ENCODE results near the gene ELFN1. TPM values are rescaled to one million over a fixed set of nuclear protein-coding genes. Genes with fewer than 3 reads are reported as not detected.

Gene ELFN1
- total and polyA plus RNA-seq, 9 of the 15 experiments (the other 6 are each of a cell fraction or from before 2014, with no cell fraction given): 0.04 to 0.64 (median 0.18) TPM; not detected in 2

GRCh38 chr7:1664711-1665548, 5.1 kb upstream of the ELFN1 start (continued):
- TF ChIP-seq FOXO4 (CRISPR knock-in tag; IDR thresholded peaks at IDR 0.05) (no peak), LCOR (CRISPR knock-in tag; IDR thresholded peaks at IDR 0.05) (no peak), RBFOX2 (IDR thresholded peaks at IDR 0.05; ENCODE audit: low read depth, low read length) (0 out of 2 replicates have a peak, but pooled peaks have one; percentile 38), ZNF830 (CRISPR knock-in tag; IDR thresholded peaks at IDR 0.05) (no peak), ZNF764 (CRISPR knock-in tag; IDR thresholded peaks at IDR 0.05; ENCODE audit: low read depth) (no peak), SMARCA5 (IDR thresholded peaks at IDR 0.05) (no peak), BCOR (IDR thresholded peaks at IDR 0.05) (peak; percentile 21; the same call in 1 of the 2 replicates), HNRNPK (IDR thresholded peaks at IDR 0.05; ENCODE audit: low read depth, low read length, poor library complexity, severe bottlenecking) (peak; percentile 57), ARID3A (IDR thresholded peaks at IDR 0.05; ENCODE audit: borderline replicate concordance, low read depth, low read length) (no peak), TARDBP (IDR thresholded peaks at IDR 0.05) (no peak), ZFX (CRISPR knock-in tag; IDR thresholded peaks at IDR 0.05) (no peak), NCOA1 (IDR thresholded peaks at IDR 0.05; ENCODE audit: low read depth) (no peak), STAG1 (CRISPR knock-in tag; IDR thresholded peaks at IDR 0.05; ENCODE audit: borderline replicate concordance) (peak; percentile 57; the same call in 1 of the 2 replicates), ESRRA (IDR thresholded peaks at IDR 0.05; ENCODE audit: borderline replicate concordance, low read depth) (no peak), ARHGAP35 (IDR thresholded peaks at IDR 0.05; ENCODE audit: partially characterized antibody) (no peak)
- TF ChIP-seq, protein P1, sequence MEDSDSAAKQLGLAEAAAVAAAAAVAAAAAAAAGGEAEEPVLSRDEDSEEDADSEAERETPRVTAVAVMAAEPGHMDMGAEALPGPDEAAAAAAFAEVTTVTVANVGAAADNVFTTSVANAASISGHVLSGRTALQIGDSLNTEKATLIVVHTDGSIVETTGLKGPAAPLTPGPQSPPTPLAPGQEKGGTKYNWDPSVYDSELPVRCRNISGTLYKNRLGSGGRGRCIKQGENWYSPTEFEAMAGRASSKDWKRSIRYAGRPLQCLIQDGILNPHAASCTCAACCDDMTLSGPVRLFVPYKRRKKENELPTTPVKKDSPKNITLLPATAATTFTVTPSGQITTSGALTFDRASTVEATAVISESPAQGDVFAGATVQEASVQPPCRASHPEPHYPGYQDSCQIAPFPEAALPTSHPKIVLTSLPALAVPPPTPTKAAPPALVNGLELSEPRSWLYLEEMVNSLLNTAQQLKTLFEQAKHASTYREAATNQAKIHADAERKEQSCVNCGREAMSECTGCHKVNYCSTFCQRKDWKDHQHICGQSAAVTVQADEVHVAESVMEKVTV (CRISPR knock-in tag; IDR thresholded peaks at IDR 0.05): 0 out of 2 replicates have a peak, but pooled peaks have one; percentile 21
- TF ChIP-seq, protein P2, sequence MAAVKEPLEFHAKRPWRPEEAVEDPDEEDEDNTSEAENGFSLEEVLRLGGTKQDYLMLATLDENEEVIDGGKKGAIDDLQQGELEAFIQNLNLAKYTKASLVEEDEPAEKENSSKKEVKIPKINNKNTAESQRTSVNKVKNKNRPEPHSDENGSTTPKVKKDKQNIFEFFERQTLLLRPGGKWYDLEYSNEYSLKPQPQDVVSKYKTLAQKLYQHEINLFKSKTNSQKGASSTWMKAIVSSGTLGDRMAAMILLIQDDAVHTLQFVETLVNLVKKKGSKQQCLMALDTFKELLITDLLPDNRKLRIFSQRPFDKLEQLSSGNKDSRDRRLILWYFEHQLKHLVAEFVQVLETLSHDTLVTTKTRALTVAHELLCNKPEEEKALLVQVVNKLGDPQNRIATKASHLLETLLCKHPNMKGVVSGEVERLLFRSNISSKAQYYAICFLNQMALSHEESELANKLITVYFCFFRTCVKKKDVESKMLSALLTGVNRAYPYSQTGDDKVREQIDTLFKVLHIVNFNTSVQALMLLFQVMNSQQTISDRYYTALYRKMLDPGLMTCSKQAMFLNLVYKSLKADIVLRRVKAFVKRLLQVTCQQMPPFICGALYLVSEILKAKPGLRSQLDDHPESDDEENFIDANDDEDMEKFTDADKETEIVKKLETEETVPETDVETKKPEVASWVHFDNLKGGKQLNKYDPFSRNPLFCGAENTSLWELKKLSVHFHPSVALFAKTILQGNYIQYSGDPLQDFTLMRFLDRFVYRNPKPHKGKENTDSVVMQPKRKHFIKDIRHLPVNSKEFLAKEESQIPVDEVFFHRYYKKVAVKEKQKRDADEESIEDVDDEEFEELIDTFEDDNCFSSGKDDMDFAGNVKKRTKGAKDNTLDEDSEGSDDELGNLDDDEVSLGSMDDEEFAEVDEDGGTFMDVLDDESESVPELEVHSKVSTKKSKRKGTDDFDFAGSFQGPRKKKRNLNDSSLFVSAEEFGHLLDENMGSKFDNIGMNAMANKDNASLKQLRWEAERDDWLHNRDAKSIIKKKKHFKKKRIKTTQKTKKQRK (IDR thresholded peaks at IDR 0.05; ENCODE audit: borderline replicate concordance, low read depth, low read length): no peak
